GM21423 (cell line): Measurements from ENCODE around the gene EDIL3.

ENCODE experiments used
- ATAC-seq: cut with Tn5 transposase; IDR thresholded peaks from one replicate; pipeline ENCODE4 v1.9.1; 2021; ENCODE audit warnings: mild to moderate bottlenecking, moderate library complexity; ENCODE audit not compliant: unreplicated experiment

EDIL3 gene

GRCh38 chr5:83972909-83973308 is 411.8 kb downstream of the EDIL3 start:
- no peak for ATAC-seq

DNA sequence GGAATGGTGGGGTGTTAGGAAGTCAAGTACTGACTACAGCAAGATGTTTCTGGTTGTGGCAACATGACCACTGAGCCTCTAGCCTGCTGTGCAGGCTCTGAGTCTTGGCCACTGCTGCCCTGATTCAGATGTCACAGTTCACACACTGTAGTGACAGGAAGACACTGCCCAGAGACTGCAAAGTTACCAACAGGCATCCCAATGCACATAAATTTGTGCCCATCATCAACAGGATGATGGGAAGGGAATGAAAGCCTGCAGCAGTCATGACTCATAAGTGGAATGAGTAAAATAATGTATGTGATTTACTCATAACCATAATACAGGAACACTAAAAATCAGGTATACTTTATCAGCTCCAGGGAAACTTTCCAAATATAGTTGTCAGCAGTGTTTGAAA is 412.4 kb downstream of the EDIL3 start:
- no peak for ATAC-seq

DNA sequence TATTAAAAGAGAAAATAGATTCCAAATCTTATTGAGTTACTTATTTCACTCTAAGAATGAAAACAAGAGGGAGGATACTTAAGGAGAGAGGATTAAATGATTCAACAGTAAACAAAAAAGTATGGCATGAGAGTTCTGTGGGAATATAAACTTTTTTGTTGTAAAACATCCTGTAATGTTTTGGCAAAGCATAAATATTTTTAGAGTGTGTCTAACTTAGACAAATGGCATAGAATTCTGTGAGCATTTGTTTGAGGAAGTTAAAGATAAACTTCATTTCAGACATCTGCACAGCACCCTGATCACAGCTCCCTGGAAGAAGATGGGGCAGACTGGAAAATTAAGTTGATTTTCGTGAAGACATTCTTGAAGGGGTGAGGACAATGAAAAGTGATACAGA is 417.3 kb downstream of the EDIL3 start:
- no peak for ATAC-seq

GRCh38 chr5:83965441-83965840 is 419.2 kb downstream of the EDIL3 start:
- no peak for ATAC-seq

DNA sequence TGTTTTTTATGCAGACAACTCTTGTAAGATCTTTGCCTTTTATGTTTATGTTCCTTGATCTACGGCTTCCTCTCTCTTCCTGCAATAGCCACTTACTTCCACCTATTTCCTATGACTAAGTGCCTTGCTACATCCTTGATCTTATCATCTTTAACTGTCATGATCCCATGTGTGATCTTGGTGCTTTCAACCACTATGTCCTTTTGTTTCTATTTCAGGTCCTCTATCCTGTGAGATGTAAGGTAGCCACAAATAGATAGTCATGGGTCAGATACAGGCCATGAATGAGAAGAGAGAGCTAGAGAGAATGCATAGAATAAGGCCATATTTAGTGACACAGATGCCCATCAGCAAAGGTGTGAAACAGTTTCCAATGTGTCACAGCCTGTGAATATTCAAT is 420.4 kb downstream of the EDIL3 start:
- ATAC-seq: no peak

- no peak for ATAC-seq
Observed at GRCh38 chr5:83957188-83957587, 427.5 kb downstream of the EDIL3 start.

- ATAC-seq: no peak
Observed at GRCh38 chr5:83956386-83956785, 428.3 kb downstream of the EDIL3 start.

- no peak for ATAC-seq
Observed at GRCh38 chr5:83955916-83956315, 428.8 kb downstream of the EDIL3 start.

DNA sequence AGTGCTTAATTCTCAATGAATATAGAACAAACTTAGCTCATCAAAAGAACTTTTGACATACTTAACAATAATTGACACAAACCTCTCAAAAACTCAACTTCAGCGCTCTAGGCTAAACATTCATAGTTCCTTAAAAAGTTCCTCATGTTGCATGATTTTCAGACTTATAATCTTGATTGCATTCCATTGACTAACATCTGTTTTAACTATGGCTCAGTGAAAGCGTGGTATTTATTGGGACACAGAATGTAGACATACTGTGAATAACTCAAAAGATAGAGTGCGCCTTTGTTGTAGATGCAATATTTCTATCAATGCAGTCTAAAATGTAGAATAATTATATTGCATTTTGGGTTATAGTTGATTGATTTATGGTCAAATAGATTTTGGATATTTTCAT is 436.9 kb downstream of the EDIL3 start:
- ATAC-seq: no peak

DNA sequence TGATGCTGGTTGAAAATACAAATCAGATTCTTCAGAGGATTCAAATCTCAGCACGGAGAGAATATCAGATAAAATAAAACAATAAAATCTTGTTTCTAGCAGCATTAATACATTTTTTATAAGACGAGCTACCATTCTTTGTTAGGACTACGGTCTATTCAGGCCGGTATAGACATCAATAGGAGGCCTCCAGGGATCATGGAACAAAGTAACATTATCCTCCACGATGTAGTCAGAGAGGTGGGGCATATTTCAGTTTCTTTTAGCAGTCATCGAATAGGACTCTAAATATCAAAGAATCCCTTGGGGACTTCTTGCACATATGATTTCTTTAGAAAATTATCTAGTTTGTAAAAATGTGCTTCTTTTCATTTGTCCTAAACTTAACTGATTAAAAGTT is 438.2 kb downstream of the EDIL3 start:
- no peak for ATAC-seq

DNA sequence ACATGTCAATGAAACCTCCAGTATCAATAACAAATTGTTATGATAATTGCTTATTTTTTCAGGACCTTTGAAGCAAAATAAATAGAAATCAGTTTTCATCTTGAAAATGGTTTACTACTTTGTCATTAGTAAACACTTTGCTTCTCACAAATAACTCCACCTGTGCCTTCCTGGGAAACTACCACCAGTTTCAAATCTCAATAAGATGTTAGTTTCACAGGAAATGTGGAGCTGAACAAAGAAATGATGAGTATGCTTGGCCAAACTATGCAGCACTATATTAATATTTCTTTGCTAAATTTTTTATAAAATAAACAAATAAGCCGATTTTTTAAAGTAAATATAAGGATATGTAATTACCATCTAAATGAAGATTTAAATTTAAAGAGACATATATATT is 442.5 kb downstream of the EDIL3 start:
- no peak for ATAC-seq

GRCh38 chr5:83937837-83938236 is 446.8 kb downstream of the EDIL3 start:
- no peak for ATAC-seq

DNA sequence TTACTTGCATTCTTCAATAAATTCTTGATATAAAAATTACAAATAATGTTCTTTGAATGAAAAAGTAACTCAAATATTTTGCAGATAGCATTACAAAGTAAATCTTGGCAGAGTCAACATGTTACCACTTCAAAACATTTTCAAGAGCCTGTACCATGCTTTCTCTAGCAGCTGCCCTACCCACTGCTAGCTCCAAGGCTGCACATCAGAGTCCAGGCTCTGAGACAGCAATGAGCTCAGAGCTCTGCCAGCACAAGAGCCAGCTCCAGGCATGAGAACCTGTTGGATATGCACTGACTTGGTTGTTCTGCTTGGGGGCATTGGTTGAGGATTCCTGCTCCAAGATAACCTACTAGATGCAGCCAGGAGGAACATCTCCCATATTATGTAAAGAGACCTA is 452.7 kb downstream of the EDIL3 start:
- ATAC-seq: no peak

GRCh38 chr5:83927140-83927733 is 457.4 kb downstream of the EDIL3 start:
- peak; percentile 72 for ATAC-seq

GRCh38 chr5:83925955-83926337 is 458.7 kb downstream of the EDIL3 start:
- no peak for ATAC-seq

DNA sequence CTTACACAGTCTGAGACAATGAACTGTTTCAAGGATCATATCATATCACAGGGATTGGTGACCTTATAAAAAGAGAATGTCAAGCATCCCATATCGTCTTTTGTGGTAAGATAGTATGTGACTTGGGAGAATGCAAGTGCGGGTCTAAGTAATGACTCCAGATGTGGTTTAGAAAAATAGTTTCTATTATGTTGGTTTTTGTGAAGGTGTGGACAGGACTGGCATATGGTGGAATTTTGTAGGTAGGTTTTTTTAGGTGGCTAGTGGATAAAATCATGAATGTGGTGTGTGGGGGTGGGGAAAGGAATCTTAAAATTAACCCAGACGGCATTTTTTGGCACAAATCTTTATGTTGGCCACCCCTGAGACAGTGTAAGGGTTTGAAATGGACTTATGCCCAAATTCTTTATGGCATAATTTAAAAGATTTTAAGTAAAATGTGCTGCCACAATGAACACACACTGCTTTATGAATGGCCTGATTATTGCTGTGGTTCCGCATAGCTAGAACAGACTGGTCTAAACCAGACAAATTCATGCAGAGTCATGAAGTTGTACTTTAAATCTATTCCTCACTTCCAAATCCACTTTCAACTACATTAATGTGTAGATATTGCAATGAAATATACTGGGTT is 459.2 kb downstream of the EDIL3 start:
- ATAC-seq: no peak

GRCh38 chr5:83924891-83925290 is 459.8 kb downstream of the EDIL3 start:
- ATAC-seq: no peak

DNA sequence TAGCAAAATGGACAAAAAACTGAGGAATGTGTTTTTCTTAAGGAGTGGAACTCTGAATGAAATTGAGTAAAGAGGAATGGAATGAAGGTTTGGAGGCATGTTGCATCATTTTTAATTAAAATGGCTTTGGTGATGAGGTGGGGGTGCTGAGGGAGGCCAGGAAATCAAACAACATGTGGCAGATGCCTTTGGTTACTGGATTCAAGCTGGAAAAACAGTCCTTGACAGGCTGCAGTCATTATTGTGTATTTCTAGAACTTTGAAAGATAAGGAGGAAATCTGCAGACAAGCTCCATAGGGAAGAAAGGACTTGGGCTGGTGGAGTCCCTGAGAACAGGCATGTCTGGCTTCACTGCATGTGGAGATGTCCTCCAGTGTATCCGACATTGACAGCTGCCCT is 460.5 kb downstream of the EDIL3 start:
- ATAC-seq: no peak

- no peak for ATAC-seq
Observed at GRCh38 chr5:83922699-83923098, 462.0 kb downstream of the EDIL3 start.

DNA sequence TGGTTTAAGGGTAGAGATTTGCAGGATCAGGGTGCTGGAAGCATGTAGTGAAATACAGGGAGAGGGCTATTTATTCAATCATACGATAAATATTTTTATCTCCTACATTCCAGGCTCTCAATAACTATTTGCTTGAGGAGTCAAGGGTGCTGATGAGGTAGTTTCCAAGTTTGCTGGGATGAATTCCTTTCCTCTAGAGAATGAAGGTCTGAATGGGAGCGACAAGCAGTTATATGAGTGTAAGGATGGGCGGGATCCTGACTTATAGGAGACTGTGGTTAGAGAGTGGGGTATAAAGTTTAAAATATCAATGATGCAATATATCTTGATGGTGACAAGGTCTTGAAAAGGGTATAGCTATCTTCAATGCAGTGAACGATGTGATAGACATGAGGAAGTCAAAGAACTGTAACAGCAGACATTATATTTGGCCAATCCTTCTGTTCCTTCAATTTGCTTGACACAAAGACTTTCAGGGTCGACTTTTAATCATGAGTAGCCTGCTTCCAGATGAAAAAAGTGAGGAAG is 462.9 kb downstream of the EDIL3 start:
- no peak for ATAC-seq

GRCh38 chr5:83919071-83920041 is 465.3 kb downstream of the EDIL3 start:
- no peak for ATAC-seq
